ENCODE data around the gene TOX3.

The TOX3 gene

GRCh38 chr16:52563767-52564611, 17.0 kb upstream of the TOX3 start:
- DNase-seq (ENCODE audit: low spot score): no peak
- TF ChIP-seq, protein P1, sequence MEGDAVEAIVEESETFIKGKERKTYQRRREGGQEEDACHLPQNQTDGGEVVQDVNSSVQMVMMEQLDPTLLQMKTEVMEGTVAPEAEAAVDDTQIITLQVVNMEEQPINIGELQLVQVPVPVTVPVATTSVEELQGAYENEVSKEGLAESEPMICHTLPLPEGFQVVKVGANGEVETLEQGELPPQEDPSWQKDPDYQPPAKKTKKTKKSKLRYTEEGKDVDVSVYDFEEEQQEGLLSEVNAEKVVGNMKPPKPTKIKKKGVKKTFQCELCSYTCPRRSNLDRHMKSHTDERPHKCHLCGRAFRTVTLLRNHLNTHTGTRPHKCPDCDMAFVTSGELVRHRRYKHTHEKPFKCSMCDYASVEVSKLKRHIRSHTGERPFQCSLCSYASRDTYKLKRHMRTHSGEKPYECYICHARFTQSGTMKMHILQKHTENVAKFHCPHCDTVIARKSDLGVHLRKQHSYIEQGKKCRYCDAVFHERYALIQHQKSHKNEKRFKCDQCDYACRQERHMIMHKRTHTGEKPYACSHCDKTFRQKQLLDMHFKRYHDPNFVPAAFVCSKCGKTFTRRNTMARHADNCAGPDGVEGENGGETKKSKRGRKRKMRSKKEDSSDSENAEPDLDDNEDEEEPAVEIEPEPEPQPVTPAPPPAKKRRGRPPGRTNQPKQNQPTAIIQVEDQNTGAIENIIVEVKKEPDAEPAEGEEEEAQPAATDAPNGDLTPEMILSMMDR (IDR thresholded peaks at IDR 0.05; ENCODE audit: extremely low read depth, insufficient read depth, missing control alignments): no peak
- in situ Hi-C loops (cut with MboI; ENCODE audit: low pct_unique_long_range_greater_than_20kb, low sequenced_read_pairs, unreplicated experiment): no loop called here

GRCh38 chr16:52562770-52563169, 15.8 kb upstream of the TOX3 start:
- in situ Hi-C loops (cut with MboI; ENCODE audit: low pct_unique_long_range_greater_than_20kb, low sequenced_read_pairs, unreplicated experiment): no loop called here
- no peak for DNase-seq (ENCODE audit: low spot score)
- TF ChIP-seq, protein P1 (IDR thresholded peaks at IDR 0.05; ENCODE audit: extremely low read depth, insufficient read depth, missing control alignments): no peak

DNA sequence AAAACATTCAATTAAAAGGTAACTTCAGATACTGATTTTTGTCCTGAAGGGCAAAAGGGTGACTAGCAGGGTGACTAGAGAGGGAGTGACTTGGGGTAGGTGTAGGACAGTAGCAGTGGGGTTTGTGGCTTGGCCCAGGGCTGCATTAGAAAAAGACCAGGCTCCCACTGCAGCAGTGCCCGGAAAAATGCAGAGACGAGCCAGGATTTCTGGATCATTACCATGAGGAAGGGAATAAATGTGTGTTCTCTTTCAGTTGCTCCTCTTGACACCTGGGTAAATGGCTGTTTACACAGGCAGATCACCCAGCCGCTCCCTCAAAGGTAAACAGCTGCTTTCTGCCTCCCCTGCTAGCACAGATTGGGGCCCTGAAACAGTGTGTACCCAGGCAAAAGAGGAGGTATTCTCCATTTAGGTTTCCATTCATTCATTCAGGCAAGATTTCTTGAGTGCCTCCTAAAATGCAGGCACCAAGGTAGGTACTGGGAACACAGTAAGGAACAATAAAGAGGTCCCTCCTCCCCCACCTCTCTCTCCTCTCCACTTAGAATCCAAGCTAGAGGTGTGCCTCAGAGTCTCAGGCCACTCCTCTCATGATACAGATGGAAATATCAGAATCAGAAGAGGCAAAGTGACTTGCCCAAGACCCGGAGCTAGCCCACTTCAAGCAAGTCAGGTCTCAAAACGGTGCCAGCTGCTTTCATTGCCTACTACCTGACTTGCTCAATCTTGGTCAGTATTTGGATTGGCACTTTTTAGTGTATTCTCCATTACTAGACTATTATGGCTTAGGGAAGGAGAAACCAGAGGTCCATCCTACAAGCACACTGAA, 15.2 kb upstream of the TOX3 start:
- DNase-seq (ENCODE audit: low spot score): no peak
- TF ChIP-seq, protein P1 (IDR thresholded peaks at IDR 0.05; ENCODE audit: extremely low read depth, insufficient read depth, missing control alignments): no peak
- in situ Hi-C loops (cut with MboI; ENCODE audit: low pct_unique_long_range_greater_than_20kb, low sequenced_read_pairs, unreplicated experiment): no loop called here

DNA sequence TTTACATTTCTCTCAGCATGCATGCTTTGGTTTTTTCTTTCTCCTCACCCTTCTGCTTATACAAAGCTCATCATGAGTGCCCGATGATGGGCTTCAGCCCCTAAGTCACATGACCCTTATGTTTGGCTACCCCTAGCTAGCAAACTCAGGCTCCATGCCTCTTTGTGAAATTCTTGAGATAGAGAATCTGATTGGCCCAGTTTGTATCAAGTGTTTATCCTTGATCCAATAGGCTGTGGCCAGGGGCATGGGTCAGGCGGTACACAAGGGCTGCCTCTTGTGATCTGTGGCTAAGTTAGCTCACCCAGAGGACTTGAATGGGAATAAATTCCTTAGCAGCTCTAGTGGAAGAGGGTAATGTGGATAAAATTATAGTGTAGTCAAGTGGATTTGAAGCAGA, 11.5 kb upstream of the TOX3 start:
- in situ Hi-C loops (cut with MboI; ENCODE audit: low pct_unique_long_range_greater_than_20kb, low sequenced_read_pairs, unreplicated experiment): no loop called here
- TF ChIP-seq, protein P1 (IDR thresholded peaks at IDR 0.05; ENCODE audit: extremely low read depth, insufficient read depth, missing control alignments): no peak
- no peak for DNase-seq (ENCODE audit: low spot score)

GRCh38 chr16:52557236-52557635, 10.3 kb upstream of the TOX3 start:
- TF ChIP-seq, protein P1 (IDR thresholded peaks at IDR 0.05; ENCODE audit: extremely low read depth, insufficient read depth, missing control alignments): no peak
- in situ Hi-C loops (cut with MboI; ENCODE audit: low pct_unique_long_range_greater_than_20kb, low sequenced_read_pairs, unreplicated experiment): no loop called here
- no peak for DNase-seq (ENCODE audit: low spot score)

DNA sequence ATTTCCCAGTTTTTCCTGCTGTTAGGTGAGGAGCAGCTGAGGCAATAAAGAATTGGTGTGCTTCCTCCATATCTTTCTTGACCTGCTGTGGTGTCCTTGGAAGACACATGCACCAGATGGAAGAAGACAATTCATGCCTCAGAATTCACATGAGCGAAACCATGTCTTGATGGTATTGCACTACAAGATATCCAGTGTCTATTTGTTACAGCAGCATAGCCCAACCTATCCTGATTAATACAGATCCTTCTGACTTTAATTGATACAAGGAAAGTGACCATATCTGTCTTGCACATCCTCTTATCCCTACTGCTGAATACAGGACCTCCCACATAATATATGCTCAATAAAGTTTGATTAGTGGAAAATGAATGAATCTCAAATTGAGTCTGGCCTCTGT, 9.1 kb upstream of the TOX3 start:
- in situ Hi-C loops (cut with MboI; ENCODE audit: low pct_unique_long_range_greater_than_20kb, low sequenced_read_pairs, unreplicated experiment): no loop called here
- TF ChIP-seq, protein P1 (IDR thresholded peaks at IDR 0.05; ENCODE audit: extremely low read depth, insufficient read depth, missing control alignments): no peak
- DNase-seq (ENCODE audit: low spot score): no peak

Measured in GM13977 (cell line).